ENCODE results near the gene RHBDL1. TPM values are rescaled to one million over a fixed set of nuclear protein-coding genes. Genes with fewer than 3 reads are reported as not detected.

Gene RHBDL1
- total RNA-seq = under 1 TPM; 0.67 to 0.84 TPM
- under 1 TPM; 0.35 to 0.74 TPM for polyA plus RNA-seq

- WGBS = 9% methylated on average over 73 of the region's 73 CpGs
- Histone ChIP-seq H3K4me3 (ENCODE audit: low read depth in 1 of 3, low read length in 3 of 3) (peak within 1 kb of the TSS in 1 of 3 donors; percentile 47), H3K4me1 (ENCODE audit: control insufficient read depth in 4 of 4, insufficient read depth in 4 of 4, low read length in 3 of 4) (peaks cover 6 to 28% (median 15%) of the 10 kb centered on the region in 4 donors), H3K27ac (ENCODE audit: low read depth in 1 of 2, low read length in 2 of 2) (no peak within 1 kb of the TSS), H3K36me3 (ENCODE audit: control insufficient read depth in 4 of 4, insufficient read depth in 3 of 4, low read depth in 1 of 4, low read length in 3 of 4) (peaks cover 5 to 34% (median 19%) of the 10 kb centered on the region in 4 donors), H3K9ac (ENCODE audit: low read depth in 1 of 2, low read length in 2 of 2) (no peak within 1 kb of the TSS), H3K27me3 (ENCODE audit: control insufficient read depth in 4 of 4, insufficient read depth in 4 of 4, low read length in 3 of 4) (no peaks in the 10 kb centered on the region), H3K9me3 (ENCODE audit: control insufficient read depth in 4 of 4, low read length in 3 of 4) (no peaks in the 10 kb centered on the region)
- DNase-seq (ENCODE audit: low spot score) = no peak
- TF ChIP-seq, protein P1, sequence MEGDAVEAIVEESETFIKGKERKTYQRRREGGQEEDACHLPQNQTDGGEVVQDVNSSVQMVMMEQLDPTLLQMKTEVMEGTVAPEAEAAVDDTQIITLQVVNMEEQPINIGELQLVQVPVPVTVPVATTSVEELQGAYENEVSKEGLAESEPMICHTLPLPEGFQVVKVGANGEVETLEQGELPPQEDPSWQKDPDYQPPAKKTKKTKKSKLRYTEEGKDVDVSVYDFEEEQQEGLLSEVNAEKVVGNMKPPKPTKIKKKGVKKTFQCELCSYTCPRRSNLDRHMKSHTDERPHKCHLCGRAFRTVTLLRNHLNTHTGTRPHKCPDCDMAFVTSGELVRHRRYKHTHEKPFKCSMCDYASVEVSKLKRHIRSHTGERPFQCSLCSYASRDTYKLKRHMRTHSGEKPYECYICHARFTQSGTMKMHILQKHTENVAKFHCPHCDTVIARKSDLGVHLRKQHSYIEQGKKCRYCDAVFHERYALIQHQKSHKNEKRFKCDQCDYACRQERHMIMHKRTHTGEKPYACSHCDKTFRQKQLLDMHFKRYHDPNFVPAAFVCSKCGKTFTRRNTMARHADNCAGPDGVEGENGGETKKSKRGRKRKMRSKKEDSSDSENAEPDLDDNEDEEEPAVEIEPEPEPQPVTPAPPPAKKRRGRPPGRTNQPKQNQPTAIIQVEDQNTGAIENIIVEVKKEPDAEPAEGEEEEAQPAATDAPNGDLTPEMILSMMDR (IDR thresholded peaks at IDR 0.05; ENCODE audit: low read depth, low read length, missing input control) = no peak
- TF ChIP-seq JUND (IDR thresholded peaks at IDR 0.05) (no peak), FOXA2 (IDR thresholded peaks at IDR 0.05) (no peak), REST (IDR thresholded peaks at IDR 0.05) (no peak), ATF3 (IDR thresholded peaks at IDR 0.05) (no peak), RXRA (IDR thresholded peaks at IDR 0.05) (no peak)
Observed at GRCh38 chr16:674968-675883, at the start of gene RHBDL1. Gene RHBDL1, plus strand, starts transcription at chr16:675671. Its CDS starts 120 bp downstream, at chr16:675791.

- TF ChIP-seq ATF3 (IDR thresholded peaks at IDR 0.05) (no peak), GABPA (IDR thresholded peaks at IDR 0.05 in 1 of 2, conservative IDR thresholded peaks at IDR 0.05 in 1 of 2) (no peak), MAX (IDR thresholded peaks at IDR 0.05) (no peak)
- 96% methylated on average over 35 of the region's 35 CpGs for WGBS
- Histone ChIP-seq H3K4me3 (ENCODE audit: low read depth in 1 of 3, low read length in 3 of 3) (no peak overlapping the region), H3K36me3 (ENCODE audit: control insufficient read depth in 4 of 4, insufficient read depth in 3 of 4, low read depth in 1 of 4, low read length in 3 of 4) (peaks cover 0 to 12% (median 4%) of the 10 kb centered on the region in 4 donors), H3K27ac (ENCODE audit: low read depth in 1 of 2, low read length in 2 of 2) (no peak overlapping the region), H3K27me3 (ENCODE audit: control insufficient read depth in 4 of 4, insufficient read depth in 4 of 4, low read length in 3 of 4) (no peaks in the 10 kb centered on the region), H3K9ac (ENCODE audit: low read depth in 1 of 2, low read length in 2 of 2) (no peak overlapping the region), H3K9me3 (ENCODE audit: control insufficient read depth in 4 of 4, low read length in 3 of 4) (no peaks in the 10 kb centered on the region), H3K4me1 (ENCODE audit: control insufficient read depth in 4 of 4, insufficient read depth in 4 of 4, low read length in 3 of 4) (peaks cover 26 to 47% (median 41%) of the 10 kb centered on the region in 4 donors)
- no peak for DNase-seq (ENCODE audit: low spot score)
Observed at GRCh38 chr16:625977-626765, 49.3 kb upstream of the RHBDL1 start.

All from liver (tissue), 9 donors.